ENCODE measurements around the gene CISD3. TPM values are rescaled to one million over a fixed set of nuclear protein-coding genes. Genes with fewer than 3 reads are reported as not detected.
"Not testable (repeated sequence)": the region's sequence is repeated elsewhere in the genome, so short reads cannot be mapped to it uniquely, and the experiment has no call there.

CISD3 gene
- polyA plus RNA-seq, 3 donors: 9.2 to 12.2 (median 10.2) TPM

DNA sequence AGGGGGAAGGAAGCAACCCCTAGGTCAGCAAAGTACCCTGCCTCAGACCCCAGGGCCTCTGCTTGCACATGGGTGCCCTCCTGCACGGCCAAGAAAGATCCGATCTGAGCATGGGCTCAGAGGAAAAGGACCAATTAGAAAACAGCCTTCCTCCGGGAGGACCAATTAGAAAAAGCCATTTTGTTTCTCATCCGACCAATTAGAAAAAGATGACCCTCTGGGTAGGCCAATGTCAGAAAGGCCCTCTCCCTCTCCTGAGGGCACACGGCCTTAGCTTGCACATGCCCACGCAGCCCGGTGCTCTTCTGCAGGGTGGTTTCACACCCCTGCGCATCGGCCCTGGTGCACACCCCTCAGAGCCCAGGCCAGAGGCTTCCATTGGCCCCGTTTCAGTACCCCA lies 5.1 kb upstream of the CISD3 start:
- DNase-seq (ENCODE audit: low read depth in 3 of 3, low spot score in 2 of 3): no peak

DNA sequence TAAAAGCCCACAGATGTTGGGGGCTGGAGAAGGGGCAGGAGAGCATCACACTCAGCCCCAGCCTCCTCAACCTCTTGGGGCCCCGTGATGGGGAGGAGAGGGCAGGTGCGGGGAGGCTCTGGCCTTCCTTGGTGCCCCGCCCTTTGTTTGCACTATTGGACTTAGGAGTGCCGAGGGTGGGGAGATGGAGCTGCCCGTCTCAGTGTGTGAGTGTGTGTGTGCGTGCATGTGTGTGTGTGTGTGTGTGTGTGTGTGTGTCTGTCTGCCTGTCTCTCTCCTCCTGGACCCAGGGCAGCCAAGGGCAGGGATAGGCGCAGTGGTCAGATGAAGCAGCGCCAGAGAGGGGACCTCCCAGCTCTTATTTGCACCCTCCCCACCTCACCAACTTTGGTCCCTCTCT lies 4.0 kb upstream of the CISD3 start:
- DNase-seq (ENCODE audit: low read depth in 3 of 3, low spot score in 2 of 3): not testable (repeated sequence)

DNA sequence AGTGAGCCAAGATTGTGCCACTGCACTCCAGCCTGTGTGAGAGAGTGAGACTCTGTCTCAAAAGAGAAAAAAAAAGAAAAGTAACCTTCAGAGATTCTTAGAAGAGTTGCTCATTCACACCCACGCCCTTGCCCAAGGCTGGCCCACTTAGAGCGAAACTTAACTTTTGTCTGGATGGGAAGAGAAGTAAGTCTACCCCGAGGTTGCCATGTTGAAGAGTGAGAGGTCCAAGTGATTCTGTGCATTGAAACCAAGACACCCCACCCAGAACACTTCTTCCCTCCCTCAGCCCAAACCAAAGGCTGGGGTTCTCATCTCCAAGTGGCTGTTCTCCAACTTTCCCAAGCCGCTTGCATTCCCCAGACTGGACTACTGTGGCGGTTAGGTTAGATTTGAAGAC lies 2.4 kb upstream of the CISD3 start:
- DNase-seq (ENCODE audit: low read depth in 3 of 3, low spot score in 2 of 3): no peak

DNA sequence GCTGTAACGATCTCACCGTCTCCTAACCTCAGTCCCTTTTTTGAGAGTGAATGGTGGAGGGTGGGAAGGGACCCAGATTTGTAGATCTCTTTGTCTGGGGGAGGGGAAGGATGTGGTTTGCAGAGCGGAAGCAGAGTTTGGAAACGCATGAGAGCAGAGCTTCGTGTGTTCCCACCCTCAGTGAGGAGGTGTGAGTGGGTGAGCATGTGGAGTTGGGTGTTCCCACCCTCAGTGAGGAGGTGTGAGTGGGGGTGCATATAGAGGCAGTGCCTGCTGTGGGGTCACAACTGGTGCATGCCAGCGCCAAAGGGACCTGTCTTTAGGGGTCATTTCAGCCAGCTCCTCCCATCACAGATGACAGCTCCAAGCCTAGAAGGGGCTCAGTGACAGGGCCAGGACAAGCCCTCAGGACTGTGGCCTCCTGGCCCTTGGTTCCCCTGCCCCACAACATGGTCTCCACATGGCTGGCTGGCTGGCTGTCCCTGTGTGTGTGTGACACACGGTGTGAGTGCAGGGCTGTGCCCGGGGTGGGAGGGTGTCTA lies 1.8 kb upstream of the CISD3 start:
- no peak for DNase-seq (ENCODE audit: low read depth in 3 of 3, low spot score in 2 of 3)

DNA sequence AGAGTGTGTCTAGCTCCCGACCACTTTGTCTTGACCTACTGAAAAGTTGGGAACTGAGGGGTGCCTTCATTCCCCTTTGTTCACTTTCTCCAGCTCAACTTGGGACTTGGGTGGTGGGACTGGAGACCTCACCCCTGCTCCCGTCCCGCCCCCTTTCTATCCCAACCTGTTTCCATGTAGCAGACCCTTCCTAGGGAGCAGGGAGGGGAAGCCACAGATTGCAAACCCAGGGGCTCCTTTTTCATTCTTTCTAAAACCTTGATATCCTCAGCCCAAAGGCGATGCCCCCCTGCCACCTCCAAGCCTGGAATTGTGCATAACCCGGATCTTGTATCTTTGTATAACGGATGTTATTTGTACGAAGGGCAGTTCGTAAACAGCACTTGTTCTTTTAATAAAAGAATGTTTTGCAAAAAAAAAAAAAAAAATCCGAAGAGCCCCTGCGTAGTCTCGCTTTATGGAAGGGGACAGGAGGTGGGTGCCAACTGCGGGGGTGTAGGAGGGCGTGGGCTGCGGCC lies 714 bp upstream of the CISD3 start:
- DNase-seq (ENCODE audit: low read depth in 3 of 3, low spot score in 2 of 3): no peak

DNA sequence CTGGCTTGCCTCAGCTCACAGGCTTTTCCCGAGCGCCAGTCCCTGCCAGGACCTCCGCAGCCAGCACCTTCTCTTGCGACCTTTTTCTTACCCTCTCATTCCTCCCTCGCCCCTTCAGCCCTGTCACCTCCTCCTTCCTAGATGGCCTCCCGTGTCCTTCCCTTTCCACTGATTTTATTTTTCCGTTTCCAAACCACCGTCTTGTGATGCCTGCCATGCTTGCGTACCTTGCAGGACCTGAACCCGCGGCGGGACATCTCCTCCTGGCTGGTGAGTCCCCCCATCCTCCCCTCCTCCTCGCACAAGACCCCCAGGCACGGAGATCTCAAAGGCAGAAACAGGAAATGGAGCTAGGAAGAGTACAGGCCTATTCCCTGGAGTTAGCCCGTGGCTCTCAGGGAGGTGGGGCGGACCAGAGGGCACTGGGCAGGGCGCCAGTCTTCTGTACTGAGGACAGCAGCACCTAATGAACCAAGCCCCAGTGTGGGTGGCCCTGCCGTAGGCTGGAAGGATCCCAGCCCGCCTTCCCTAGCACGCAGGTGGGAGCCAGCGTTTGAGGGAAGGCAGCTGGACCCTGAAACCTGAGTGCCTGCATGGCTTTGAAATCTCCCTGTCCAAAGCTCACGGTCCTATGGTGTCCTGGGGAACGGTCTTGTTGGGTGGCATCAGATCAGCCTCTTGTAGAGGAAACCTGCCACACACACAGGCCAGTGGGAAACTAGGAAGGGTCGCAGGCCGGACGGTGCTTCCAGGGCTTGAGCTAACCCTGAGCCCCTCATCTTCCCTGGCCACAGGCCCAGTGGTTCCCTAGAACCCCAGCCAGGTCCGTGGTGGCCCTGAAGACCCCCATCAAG lies 612 bp downstream of the CISD3 start:
- no peak for DNase-seq (ENCODE audit: low read depth in 3 of 3, low spot score in 2 of 3)

DNA sequence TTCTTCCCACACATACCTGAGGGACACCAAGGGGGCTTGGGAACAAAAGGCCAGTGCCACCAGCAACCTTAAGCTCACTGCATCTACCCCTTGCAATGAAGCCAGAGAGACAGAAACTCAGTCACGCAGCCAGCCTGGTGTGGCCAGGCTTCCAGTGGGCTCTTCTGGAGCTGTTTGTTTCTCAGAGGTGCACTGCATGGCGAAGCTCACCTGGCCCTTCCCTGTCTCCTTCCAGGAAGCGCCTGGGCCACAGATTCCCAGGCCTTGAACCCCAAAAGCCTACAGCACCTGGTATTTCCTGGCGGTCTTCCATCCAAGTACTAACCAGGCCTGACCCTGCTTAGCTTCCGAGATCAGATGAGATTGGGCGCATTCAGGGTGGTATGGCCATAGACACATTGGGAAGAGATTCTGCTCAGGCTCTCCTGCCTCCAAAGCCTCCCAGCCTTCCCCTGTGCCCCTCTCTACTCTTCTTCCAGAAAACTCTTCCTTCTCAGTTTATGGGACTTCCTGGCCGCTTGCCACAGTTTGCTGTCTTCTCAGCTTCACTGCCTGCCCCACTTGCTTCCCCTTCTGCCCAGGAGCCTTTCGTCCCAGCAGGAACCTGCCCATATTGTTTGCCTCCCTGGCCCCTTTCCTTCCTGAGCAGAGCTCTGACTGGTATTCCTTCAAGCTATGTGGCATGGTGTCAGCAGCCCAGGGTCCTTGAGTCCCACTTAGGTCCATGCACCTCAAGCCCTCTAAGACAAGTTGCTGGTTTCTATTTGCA lies 1.6 kb downstream of the CISD3 start:
- no peak for DNase-seq (ENCODE audit: low read depth in 3 of 3, low spot score in 2 of 3)

DNA sequence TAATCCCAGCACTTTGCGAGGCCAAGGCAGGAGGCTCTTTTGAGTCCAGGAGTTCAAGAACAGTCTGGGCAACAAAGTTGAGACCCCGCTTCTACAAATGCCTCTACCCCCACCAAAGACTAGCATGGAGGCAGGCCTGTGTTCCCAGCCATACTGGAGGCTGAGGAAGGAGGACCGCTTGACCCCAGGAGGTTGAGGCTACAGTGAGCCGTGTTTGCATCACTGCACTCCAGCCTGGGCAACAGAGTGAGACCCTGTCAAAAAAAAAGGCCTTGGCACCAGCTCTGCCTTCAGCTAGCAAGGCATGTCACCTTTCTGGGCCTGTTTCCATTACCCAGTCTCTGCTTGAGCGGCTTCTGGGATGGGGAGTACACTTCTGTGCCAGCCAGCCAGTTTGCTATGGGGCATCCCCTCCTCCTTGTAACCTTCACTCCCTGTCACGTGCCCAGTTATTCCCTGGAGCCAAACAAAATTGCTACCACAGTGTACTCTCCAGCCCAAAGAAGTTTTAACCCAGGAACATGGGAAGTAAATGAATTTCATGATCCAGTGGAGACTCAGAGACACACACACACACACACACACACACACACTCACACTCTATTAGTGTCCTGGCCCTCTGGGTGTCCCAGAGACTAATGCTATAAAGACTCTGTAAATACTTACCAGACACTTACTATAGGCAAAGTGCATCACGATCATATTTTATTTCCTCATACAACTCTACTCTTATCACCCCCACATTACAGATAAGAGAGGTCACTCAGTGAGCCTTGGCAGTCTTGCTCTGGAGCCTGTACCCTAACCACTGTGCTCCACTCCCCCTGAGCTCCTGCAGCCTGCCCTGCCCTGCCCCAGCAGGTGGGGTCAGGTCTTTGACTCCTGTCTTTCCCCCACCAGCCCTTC lies 2.5 kb downstream of the CISD3 start:
- DNase-seq (ENCODE audit: low read depth in 3 of 3, low spot score in 2 of 3): no peak

DNA sequence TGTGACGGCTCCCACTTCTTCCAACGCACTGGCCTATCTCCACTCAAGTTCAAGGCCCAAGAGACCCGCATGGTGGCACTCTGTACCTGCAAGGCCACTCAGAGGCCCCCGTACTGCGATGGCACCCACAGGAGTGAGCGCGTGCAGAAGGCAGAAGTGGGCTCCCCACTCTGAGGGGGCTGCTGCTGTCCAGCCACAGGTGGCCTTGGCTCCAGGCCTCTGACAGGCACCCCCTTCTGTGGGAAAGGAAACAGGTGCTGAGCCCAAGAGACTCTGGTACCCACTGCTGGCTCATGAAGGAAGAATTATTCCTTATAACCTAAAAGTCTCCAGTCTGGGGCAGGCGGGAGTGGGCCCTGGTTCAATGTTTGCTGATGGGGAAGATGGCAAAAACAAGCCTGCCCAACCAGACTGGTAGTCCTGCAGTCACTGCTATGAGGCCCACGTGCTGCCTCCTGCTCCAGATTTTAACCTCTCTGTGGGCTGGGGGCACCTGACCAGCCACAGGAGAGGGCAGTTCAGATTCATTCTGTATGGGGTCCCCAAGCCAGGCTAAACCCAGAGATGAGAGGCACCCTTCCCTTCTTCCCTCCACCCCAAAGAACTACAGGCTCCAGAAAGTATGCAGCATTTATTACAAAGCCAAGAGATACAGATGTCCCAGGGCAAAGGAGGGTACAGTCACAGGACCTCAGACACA lies 3.3 kb downstream of the CISD3 start:
- no peak for DNase-seq (ENCODE audit: low read depth in 3 of 3, low spot score in 2 of 3)

DNA sequence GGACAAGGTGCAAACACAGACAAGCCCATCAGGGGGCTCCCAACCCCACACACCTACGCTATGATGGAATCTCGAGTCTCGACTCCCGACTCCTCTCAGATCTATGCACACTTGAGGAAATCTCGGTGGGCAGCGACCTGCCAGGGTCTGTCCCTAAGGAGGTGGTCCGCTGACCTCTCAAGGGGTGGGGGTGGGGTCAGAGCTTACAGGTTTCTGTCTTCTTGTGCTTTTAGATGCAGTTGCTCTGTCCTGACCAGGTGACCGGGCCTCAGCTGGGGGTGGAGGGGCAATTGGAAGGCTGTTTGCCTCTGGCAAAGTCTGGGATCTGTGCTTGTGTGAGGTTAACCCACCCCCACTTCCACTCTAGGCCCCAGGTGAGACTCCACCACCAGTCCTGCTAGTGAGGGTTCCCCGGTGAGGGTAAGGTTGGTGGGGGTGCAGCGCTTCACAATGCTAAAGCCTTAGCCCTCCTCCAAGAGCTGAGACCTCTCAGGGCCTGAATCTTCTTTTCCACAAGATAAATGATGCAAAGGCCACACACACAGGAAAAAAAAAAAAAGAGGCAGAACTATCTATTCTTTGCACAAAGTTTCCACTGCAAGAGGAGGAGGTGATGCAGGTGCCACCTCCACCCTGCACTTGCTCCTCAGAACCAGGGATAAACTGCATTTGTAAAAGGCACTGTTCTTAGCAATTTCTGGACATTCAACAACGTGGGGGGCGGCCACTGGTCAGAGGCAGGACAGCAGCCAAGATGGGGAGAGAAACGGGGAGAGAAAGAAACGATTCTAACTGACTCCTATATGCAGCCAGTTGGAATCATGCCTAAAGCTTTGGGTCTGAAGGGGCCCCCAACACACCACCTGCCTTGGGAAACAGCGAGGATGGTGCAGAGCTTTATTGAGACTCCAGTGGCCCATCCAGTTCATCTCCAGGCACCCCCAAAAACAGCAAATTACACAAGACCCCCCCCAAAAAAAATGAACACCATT lies 4.1 kb downstream of the CISD3 start:
- no peak for DNase-seq (ENCODE audit: low read depth in 3 of 3, low spot score in 2 of 3)

DNA sequence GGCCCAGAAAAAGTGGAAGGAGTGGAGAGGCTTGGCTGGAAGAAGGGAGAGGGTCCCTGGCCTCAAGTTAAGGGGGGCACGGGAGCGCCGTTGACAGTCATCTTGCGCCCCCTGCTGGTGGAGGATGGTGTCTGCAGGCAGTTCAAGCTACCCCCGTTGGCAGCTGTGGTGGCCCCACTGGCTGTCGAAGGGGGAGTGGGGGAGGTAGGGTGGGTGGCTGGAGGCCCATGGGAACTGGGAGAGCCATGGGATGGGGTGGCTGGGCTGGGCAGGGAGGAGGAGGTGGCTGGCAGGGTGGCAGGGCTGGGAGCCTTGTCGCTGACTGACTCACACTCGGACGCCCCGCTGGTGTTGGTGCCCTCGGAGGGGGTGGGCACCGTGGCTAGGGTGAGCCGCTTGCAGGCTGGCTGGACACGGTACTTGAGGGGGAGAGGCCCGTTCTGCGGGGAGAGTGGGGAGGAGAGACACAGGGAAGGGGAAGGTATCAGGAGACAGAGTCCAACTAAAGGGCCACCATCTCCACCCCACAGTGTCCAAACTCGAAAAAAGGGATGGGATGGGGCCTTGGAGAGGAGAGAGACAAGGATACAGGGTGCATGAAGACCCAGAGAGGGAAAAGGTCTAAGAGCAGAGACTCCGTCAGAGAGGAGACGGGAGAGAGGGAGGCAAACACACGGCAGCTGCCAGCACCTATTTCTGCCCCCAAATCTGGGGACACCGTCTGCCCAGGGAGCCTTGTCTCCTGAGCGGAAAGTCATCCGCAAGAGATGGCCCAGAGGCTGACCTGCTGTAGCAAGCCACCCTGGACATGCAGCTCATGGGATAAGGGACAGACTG lies 5.2 kb downstream of the CISD3 start:
- DNase-seq (ENCODE audit: low read depth in 3 of 3, low spot score in 2 of 3): no peak

DNA sequence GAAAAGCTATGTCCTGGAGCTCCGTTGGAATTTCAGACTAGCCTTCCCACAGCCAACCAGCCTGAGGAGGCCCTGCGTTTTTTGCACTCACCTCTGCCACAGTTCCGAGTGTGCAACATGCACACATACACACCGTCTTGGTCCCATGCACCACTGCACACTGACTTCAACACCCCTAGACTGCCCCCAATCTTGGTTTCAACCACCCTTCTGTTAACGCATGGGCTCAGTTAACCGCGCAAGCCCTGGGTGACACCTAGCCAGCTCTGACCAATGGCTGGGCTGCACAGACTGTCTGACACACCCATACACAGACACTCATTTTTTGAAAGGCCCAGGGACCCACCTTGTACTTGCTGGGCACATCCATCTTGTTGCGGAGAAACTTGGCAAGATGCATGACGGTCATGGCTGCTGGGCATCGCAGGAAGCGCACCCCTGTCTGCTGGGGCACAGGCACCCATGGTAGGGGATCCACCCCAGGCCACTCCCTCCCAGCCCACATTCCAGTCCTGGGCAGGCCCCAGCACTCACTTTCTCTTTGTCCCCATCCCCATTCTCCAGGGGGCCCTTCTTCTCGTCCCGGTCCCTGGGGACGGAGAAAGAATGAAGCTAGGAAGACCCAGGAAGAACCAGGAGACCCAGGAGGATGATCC lies 8.0 kb downstream of the CISD3 start:
- DNase-seq (ENCODE audit: low read depth in 3 of 3, low spot score in 2 of 3): no peak

DNA sequence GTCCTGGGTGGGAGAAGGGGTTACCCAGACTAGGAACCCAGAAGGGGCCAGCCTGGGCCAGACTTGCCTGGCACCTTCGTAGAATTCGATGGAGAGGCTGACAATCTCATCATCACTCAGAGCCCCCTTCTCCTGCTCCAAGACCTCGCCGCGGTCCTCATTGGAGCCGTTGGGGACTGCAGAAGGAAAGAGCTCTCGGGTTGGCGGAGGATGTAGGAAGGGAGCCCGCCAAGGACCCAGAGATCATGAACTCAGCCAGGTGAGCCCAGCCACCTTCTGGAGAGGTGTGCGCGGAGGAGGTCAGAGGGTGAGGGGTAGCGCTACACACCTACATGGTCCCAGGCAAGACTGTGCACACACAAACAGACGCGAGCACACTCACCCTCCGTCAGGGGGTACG lies 8.5 kb downstream of the CISD3 start:
- no peak for DNase-seq (ENCODE audit: low read depth in 3 of 3, low spot score in 2 of 3)

DNA sequence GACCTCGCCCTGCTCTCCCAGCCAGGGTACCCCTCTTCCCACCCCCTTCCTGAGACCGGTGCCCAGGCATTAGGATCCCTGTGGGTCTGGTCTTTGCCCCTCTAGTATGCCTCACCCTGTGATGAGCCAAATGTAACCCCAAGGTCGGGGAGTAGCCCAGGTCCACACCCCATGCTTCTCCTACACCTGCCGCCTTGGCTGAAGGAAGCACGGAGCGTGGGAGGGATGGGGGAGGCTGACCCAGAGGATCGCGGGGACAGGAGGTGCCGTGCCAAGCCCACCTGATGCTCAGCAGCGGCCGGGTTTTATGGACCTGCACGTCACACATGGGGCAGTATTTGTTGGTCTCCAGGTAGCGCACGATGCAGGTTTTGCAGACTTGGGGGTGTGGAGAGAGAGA lies 9.2 kb downstream of the CISD3 start:
- no peak for DNase-seq (ENCODE audit: low read depth in 3 of 3, low spot score in 2 of 3)

DNA sequence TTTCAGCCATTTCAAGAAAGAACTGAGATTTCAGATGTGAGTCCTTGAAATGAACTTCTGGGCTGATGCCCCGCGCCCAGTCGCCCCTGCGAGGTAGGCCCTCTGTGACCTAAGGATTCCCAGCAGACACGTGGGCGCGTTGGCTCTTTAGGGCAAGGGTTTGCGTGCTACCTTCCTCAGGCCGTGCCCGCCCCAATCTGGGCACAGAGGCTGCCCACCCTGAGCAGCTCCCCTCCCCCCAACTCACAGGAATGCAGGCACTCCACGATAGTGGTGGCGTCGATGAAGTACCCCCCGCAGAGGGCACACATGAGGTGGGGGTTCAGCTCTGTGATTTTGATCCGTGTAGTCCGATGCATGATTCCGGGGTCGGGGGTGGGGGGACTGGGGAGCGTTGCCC lies 9.9 kb downstream of the CISD3 start:
- DNase-seq (ENCODE audit: low read depth in 3 of 3, low spot score in 2 of 3): no peak

DNA sequence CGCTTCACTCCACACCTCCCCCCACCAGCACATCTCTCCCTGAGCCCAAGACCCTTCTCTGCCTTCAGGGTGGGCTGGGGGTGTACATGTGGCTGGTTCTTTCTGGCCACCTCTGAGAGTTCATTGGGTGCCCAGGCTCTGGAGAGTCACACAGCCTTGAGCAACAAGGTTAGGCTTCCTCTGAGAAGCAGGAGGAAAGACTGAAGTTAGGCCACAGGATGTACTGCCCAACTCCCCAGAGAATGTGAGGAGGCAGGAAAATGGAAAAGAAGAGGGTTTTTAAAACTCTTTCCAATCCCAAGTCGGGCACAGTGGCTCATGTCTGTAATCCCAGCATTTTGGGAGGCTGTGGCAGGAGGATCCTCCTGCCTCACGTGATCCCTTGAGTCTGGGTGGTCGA lies 10.7 kb downstream of the CISD3 start:
- DNase-seq (ENCODE audit: low read depth in 3 of 3, low spot score in 2 of 3): no peak

DNA sequence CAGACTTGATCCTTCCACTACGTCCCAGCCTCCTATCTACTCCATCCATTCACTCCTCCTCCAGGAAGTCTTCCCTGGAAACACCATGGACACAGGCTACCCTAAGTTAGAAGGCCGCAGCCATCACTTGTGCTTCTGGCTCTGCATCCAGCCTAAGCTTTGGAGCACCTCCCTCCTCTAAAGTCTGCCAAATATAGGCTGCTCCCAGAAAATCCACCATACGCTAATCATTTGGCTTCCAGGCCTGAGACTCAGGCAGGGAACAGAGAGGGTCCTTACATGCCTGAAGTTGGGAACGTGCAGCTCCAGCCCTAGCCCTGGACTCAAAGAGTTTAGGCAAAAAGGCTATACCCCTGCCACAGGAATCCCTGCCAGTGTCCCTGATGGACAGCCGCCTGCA lies 11.3 kb downstream of the CISD3 start:
- no peak for DNase-seq (ENCODE audit: low read depth in 3 of 3, low spot score in 2 of 3)

All from right renal cortex interstitium (tissue), 3 donors.